ENCODE measurements around the gene RIPK1.

The RIPK1 gene

DNA sequence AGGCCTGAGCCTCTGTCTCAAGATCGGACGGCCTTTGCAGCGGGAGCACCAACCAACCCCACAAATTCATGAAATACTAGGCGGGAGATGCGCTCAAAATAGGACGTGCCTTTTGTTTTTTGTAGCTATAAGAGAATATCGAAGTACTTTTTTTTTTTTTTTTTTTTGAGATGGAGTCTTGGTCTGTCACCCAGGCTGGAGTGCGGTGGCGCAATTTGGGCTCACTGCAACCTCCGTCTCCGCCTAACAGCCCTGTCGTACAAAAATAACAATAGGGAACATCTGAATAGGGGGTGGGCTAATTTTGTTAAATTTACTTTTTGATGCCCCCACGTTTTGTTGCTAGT lies 94.9 kb downstream of the RIPK1 start:
- DNase-seq (ENCODE audit: low spot score), result no peak

DNA sequence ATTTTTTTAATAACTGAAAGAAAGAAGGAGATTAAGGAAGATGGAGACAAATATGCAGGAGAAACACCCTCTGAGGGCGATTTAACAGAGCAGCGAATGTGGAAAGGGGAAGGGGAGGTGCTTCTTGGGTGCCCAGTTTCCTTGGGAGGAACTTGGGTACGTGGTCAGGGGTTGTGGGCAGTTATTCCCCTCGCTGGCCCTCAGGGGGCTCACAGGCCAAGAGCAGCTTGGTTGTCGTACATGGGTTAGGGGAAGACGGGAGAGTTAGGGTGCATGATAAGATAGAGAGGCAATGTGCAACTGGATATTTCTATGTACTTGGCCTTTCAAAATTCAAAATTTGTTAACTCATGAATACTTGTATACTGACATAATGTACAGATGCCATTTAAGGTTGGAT lies 96.1 kb downstream of the RIPK1 start:
- DNase-seq (ENCODE audit: low spot score), result no peak

Measured in Ammon's horn (tissue), 1 donor.